ENCODE results near the gene NAT16.

NAT16 gene

GRCh38 chr7:101169110-101169837 is 10.8 kb downstream of the NAT16 start:
- peaks cover 55% of the 10 kb centered on the region for H3K27me3 Mint-ChIP-seq
- H3K9me3 Mint-ChIP-seq, result no peaks in the 10 kb centered on the region
- H3K4me1 Mint-ChIP-seq, result peaks cover 80% of the 10 kb centered on the region
- H3K4me3 Mint-ChIP-seq, result peak overlapping the region; percentile 7
- H3K27ac Mint-ChIP-seq, result no peak overlapping the region
- H3K36me3 Mint-ChIP-seq, result peaks cover 2% of the 10 kb centered on the region

- Mint-ChIP-seq H3K4me3 (peak overlapping the region; percentile 15), H3K36me3 (no peaks in the 10 kb centered on the region), H3K27me3 (peaks cover 50% of the 10 kb centered on the region), H3K9me3 (no peaks in the 10 kb centered on the region), H3K27ac (no peak overlapping the region), H3K4me1 (peaks cover 73% of the 10 kb centered on the region)
Measured at GRCh38 chr7:101168412-101169049, 11.6 kb downstream of the NAT16 start.

GRCh38 chr7:101167645-101168411 is 12.3 kb downstream of the NAT16 start:
- H3K27ac Mint-ChIP-seq, result no peak overlapping the region
- H3K9me3 Mint-ChIP-seq, result no peaks in the 10 kb centered on the region
- peaks cover 48% of the 10 kb centered on the region for H3K27me3 Mint-ChIP-seq
- no peaks in the 10 kb centered on the region for H3K36me3 Mint-ChIP-seq
- H3K4me1 Mint-ChIP-seq, result peaks cover 68% of the 10 kb centered on the region
- peak overlapping the region; percentile 15 for H3K4me3 Mint-ChIP-seq

GRCh38 chr7:101166909-101167644 is 13.0 kb downstream of the NAT16 start:
- H3K4me1 Mint-ChIP-seq, result peaks cover 68% of the 10 kb centered on the region
- H3K36me3 Mint-ChIP-seq, result no peaks in the 10 kb centered on the region
- H3K4me3 Mint-ChIP-seq, result peak overlapping the region; percentile 36
- peaks cover 48% of the 10 kb centered on the region for H3K27me3 Mint-ChIP-seq
- no peak overlapping the region for H3K27ac Mint-ChIP-seq
- H3K9me3 Mint-ChIP-seq, result no peaks in the 10 kb centered on the region

- Mint-ChIP-seq H3K27me3 (peaks cover 43% of the 10 kb centered on the region), H3K9me3 (no peaks in the 10 kb centered on the region), H3K27ac (no peak overlapping the region), H3K4me1 (peaks cover 64% of the 10 kb centered on the region), H3K4me3 (no peak overlapping the region), H3K36me3 (no peaks in the 10 kb centered on the region)
Measured at GRCh38 chr7:101166648-101166908, 13.5 kb downstream of the NAT16 start.

GRCh38 chr7:101165958-101166647 is 14.0 kb downstream of the NAT16 start:
- H3K4me3 Mint-ChIP-seq, result peak overlapping the region; percentile 78
- no peak overlapping the region for H3K27ac Mint-ChIP-seq
- no peaks in the 10 kb centered on the region for H3K36me3 Mint-ChIP-seq
- H3K27me3 Mint-ChIP-seq, result peaks cover 40% of the 10 kb centered on the region
- peaks cover 59% of the 10 kb centered on the region for H3K4me1 Mint-ChIP-seq
- H3K9me3 Mint-ChIP-seq, result no peaks in the 10 kb centered on the region

GRCh38 chr7:101165075-101165957 is 14.8 kb downstream of the NAT16 start, which contains the start of gene VGF:
TSS of gene VGF (minus strand) at chr7:101165569. CDS start at chr7:101164843, 726 bp downstream.
- Mint-ChIP-seq H3K27ac (peak within 1 kb of the TSS; percentile 76), H3K4me1 (peaks cover 51% of the 10 kb centered on the region), H3K36me3 (no peaks in the 10 kb centered on the region), H3K9me3 (no peaks in the 10 kb centered on the region), H3K27me3 (peaks cover 33% of the 10 kb centered on the region), H3K4me3 (peak within 1 kb of the TSS; percentile 78)

GRCh38 chr7:101164071-101164840 is 15.8 kb downstream of the NAT16 start:
- Mint-ChIP-seq H3K36me3 (no peaks in the 10 kb centered on the region), H3K9me3 (no peaks in the 10 kb centered on the region), H3K4me1 (peaks cover 42% of the 10 kb centered on the region), H3K27ac (no peak overlapping the region), H3K27me3 (peaks cover 28% of the 10 kb centered on the region), H3K4me3 (peak overlapping the region; percentile 44)

- Mint-ChIP-seq H3K27ac (no peak overlapping the region), H3K36me3 (no peaks in the 10 kb centered on the region), H3K27me3 (peaks cover 26% of the 10 kb centered on the region), H3K4me3 (peak overlapping the region; percentile 76), H3K9me3 (no peaks in the 10 kb centered on the region), H3K4me1 (peaks cover 36% of the 10 kb centered on the region)
Measured at GRCh38 chr7:101163279-101164070, 16.6 kb downstream of the NAT16 start.

GRCh38 chr7:101162551-101163278 is 17.4 kb downstream of the NAT16 start:
- Mint-ChIP-seq H3K27ac (no peak overlapping the region), H3K36me3 (peaks cover 3% of the 10 kb centered on the region), H3K4me1 (peaks cover 32% of the 10 kb centered on the region), H3K4me3 (peak overlapping the region; percentile 74), H3K27me3 (peaks cover 21% of the 10 kb centered on the region), H3K9me3 (no peaks in the 10 kb centered on the region)

- H3K27ac Mint-ChIP-seq, result no peak overlapping the region
- no peaks in the 10 kb centered on the region for H3K9me3 Mint-ChIP-seq
- peaks cover 3% of the 10 kb centered on the region for H3K36me3 Mint-ChIP-seq
- peak overlapping the region; percentile 74 for H3K4me3 Mint-ChIP-seq
- peaks cover 24% of the 10 kb centered on the region for H3K4me1 Mint-ChIP-seq
- H3K27me3 Mint-ChIP-seq, result peaks cover 13% of the 10 kb centered on the region
Measured at GRCh38 chr7:101161692-101162471, 18.2 kb downstream of the NAT16 start.

GRCh38 chr7:101160910-101161309 is 19.2 kb downstream of the NAT16 start:
- Mint-ChIP-seq H3K9me3 (no peaks in the 10 kb centered on the region), H3K36me3 (peaks cover 3% of the 10 kb centered on the region), H3K27me3 (peaks cover 10% of the 10 kb centered on the region), H3K4me1 (peaks cover 17% of the 10 kb centered on the region), H3K4me3 (peak overlapping the region; percentile 47), H3K27ac (no peak overlapping the region)
